Ureter (tissue), 1 donor: Measurements from ENCODE around the gene TP53BP1. TPM values are rescaled to one million over a fixed set of nuclear protein-coding genes. Genes with fewer than 3 reads are reported as not detected.
"Not testable (repeated sequence)": the region's sequence is repeated elsewhere in the genome, so short reads cannot be mapped to it uniquely, and the experiment has no call there.

Source experiments
- DNase-seq: peaks from one replicate; pipeline ENCODE4 v3.0.0-alpha.2; 2020; ENCODE audit warnings: low spot score
- total RNA-seq: library from RNA; stranded (reverse); gene quantifications from one replicate; pipeline ENCODE4 v1.2.4, GENCODE V29; 2023
- donor health status: DM: yes; HTN: yes; CAD: no.

TP53BP1 gene
- total RNA-seq, 1 donor from 2014 or later, result 73.0 TPM

DNA sequence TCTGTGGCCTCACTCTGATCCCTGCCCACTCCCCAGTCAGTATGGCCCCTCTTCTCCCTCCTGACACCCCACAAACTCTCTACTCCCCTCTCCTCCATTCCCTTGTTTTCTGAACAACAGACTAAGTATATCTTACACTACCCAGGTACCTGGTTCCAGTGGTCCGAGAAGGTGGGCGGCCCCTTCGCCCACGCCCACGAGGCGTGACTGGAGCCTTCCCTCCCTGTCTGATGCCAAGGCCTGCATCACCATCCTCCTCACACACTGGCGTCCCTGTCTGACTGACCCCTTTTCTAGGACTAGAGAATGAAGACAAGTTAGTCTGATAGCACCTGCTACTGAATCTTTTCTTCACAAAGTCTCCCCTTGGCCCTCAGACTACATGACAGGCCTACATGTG lies 72.1 kb downstream of the TP53BP1 start:
- DNase-seq, result no peak

DNA sequence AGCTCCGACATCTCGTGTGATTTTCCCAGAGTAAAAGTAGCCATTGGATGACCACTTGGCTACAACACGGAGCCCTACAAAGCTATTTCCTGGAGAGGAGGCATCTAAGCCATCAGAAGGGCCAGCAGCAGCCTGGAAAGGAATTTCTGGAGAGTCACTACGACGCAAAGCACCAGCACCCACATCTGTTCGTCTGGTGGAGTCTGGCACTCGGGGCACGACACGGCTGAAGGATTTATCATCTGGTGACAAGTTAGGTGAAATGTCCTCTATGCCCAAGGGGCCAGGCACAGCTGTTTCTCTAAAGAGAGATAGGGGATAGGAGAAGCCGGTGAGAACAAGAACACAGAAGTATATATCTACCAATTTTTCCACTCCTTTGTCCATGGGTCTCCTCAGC lies 72.5 kb downstream of the TP53BP1 start:
- no peak for DNase-seq

DNA sequence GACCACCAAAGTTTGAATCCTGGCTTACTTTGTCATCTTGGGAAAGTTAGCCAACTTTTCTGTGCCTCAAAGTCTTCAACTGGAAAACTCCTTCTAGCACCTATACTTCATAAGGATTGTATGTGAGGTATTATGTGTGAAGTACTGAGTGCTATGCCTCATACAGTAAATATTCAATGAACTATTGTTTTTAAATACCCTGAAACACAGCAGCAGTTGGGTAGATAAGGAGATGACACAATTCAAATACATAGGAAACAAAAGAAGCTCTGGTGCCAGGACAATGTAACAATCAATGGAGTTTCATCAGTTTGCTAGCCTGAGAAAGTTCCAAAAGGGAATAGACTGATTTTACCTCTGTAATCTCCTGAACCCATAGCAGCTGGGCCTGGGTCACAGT lies 78.8 kb downstream of the TP53BP1 start:
- no peak for DNase-seq

DNA sequence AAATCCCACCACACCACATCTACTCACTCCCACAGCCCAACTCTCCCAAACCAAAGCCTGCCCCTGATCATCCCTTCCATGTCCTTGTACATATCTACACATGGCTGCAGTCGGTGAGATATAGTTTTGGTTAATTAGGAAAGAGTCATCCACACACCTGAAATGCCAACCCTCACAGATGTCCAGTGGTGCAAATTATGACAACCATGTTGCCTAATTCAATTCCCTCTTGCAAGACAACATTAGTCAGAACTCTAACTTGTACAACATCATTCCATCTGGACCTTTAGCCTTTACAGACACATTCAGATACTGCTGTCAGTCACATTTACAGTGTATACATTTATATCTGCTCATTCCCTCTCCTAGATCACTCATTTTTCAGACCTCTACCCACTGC lies 80.9 kb downstream of the TP53BP1 start:
- no peak for DNase-seq

DNA sequence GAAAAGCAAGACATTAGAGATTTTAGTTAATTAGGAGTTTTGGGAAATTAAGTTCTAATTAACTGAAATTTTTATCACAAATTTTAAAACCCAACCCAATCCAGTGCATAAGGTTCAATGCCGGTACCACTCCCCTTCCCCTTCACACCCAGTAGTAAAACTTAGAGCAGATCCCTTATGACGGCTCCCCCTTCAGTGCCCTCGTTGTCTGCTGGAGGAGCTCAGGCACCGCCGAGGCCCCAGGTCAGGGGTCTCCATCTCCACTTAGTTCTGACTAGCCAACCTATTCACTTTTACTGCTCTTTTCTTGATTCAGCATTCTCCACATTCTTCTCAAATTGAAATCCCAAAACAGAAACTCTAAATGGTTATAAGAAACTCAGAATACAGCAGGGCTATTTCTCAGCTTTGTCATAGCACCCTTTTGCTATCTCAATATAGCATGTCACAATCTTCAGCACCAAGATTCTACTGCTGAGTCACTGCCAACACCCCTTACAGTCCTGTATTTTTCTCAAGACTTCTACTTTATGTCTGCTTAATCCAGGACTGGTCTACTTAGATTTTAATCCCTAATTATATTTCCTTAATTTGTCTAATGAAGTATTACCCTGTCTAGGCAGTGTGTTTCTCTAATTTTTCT lies 82.3 kb downstream of the TP53BP1 start:
- DNase-seq, result no peak

DNA sequence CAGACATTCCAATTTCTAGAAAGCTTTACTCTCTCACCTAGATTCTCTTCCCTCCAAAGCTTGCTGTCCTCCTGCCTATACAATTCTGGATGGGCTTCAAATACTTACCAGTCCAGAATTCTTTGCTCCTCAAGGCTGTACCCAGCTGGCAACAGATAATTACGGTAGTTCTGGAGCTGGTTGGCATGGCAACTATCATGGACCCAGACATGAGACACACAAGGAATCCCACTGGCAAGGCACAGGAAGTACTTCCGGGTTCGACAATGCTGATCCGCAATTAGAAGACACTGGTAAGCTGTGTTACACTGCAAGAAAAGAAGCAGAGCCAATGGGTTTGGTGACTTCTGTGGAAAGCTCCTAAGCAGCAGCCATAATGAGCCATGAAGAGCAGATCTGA lies 84.2 kb downstream of the TP53BP1 start:
- DNase-seq, result no peak

DNA sequence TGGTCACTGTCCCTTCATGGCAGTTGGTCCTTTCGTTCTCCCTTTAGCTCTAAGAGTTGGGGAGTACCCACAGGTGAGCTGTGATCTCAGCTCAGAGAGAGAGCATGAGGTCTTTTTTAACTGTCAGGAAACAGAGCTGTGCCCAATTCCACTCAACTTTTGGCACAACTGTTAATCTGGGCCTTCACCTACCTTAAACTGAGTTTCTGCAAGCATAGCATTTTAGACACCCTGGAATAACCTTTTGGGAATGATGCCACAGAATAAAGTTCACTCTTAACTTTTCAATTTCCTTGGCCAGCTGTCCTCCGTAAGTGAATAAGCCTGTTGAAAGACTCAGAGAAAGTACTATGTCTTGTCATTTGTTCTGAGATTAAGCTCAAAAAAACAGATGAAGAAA lies 86.1 kb downstream of the TP53BP1 start:
- DNase-seq, result no peak

DNA sequence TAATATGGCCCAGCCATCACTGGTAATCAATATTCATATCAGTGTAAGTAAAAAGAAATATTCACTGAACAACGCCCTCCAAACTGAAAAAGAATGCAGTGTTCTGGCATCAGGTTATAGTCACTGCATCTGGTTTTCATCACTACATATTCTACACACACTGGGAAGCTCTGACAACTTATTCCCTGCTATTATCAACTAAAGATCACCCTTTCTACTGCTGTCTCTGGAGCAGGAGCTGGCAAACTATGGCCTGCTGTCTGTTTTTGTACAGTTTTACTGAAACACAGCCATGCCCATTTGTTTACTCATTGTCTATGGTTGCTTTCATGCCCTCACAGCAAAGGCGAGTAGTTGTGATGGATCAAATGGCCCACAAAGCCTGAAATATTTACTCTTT lies 86.8 kb downstream of the TP53BP1 start:
- DNase-seq, result no peak

DNA sequence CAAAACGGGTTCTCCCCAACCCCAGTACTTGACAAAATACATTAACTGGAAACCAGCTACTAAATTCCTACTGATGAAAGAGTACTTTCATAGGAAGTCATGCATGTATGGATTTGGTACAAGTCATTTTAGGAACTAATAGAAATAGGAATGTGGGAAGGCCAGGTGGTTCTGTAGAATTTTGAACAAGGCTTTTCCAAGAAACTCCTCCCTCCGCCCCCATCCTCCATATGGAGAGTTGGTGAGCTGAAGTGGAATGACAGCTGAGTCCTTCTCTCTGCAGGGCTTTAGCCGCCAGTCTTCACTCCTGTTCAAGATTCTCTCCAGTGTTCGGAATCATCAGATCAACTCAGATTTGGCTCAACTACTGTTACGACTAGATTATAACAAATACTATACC lies 88.8 kb downstream of the TP53BP1 start:
- DNase-seq, result no peak

DNA sequence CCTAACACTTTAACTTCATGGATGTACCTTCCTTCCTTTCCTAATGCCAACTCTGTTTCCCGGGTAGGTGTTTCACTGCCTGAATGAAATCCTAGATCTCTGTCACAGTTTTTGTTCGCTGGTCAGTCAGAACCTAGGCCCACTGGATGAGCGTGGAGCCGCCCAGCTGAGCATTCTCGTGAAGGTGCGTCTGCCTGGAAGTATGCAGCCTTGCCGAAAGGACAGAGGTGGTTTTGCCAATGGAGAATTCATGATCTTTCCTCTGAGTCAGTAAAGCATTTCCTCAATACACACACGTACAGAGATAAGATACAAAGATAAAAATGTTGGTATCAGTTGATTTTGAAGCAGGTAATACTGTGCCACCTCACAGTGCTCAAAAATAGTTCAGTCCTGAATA lies 89.3 kb downstream of the TP53BP1 start:
- DNase-seq, result no peak

DNA sequence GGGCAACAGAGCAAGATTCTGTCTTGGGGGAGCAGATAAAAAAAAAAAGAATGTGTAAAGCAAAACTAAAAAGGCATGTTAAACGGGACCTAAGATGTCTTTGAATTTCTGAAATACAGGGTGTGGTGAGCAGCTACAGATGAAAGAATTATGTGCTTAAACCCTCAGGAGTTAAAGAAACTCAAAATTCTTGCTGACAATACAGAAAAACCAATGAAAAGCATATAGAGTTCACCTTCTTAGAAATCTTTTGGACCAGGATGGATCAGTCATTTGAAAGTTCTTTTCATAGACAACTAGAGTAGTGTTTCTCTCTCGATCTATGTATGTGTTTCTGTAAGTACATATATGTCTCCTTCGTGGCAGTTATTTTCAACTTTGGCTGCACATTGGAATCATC lies 90.7 kb downstream of the TP53BP1 start:
- DNase-seq, result no peak

DNA sequence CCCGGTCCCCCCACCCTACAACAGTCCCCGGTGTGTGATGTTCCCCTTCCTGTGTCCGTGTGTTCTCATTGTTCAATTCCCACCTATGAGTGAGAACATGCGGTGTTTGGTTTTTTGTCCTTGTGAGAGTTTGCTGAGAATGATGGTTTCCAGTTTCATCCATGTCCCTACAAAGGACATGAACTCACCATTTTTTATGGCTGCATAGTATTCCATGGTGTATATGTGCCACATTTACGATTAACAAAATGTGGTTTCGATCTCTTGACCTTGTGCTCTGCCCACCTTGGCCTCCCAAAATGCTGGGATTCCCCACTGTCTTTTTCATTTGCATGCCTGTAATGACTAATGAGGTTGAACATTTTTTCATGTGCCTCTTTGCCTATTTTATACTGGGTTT lies 99.4 kb downstream of the TP53BP1 start:
- not testable (repeated sequence) for DNase-seq

DNA sequence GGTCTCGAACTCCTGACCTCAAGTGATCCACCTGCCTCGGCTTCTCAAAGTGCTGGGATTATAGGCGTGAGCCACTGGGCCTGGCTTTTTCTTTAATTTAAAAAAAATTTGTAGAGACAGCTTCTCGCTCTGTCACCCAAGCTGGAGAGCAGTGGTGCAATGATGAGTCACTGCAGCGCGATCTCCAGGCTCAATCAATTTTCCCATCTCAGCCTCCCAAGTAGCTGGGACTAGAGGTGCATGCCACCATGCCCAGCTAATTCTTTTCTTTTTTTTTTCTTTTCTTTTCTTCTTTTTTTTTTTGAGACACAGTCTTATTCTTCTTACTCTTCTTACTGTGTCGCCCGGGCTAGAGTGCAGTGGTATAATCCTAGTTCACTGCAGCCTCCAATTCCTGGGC lies 102.2 kb downstream of the TP53BP1 start:
- no peak for DNase-seq

DNA sequence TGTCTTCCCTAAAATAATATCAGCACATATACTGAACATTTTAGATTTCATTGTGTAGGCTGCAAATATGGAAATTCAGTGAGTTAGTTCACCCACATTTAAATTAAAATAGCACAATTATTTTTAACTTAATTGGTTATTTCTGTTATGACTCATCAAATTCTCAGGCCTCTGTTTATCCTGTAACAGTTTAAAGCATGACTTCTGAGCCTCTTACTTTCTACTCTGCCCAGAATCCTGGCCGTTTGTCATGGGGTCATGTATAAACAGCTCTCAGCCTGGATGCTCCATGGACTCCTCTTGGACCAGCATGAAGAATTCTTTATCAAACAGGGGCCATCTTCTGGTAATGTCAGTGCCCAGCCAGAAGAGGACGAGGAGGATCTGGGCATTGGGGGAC lies 109.9 kb downstream of the TP53BP1 start:
- no peak for DNase-seq

DNA sequence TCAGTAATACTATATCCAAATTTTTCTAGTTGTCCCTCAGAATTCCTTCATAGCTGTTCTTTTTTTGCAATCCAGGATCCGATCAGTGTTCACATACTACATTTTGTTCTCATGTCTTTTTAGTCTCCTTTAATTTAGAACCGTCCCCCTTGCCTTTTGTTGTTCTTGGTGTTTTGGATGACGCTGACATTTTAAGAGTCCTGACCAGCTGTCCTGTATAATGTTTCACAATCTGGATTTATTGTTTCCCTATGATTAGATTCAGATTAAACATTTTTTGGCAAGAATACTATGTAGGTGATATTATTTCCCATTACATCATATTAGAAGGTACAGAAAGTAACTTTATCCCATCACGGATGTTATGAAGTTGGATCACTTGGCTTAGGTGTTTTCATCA lies 110.6 kb downstream of the TP53BP1 start:
- DNase-seq, result no peak

DNA sequence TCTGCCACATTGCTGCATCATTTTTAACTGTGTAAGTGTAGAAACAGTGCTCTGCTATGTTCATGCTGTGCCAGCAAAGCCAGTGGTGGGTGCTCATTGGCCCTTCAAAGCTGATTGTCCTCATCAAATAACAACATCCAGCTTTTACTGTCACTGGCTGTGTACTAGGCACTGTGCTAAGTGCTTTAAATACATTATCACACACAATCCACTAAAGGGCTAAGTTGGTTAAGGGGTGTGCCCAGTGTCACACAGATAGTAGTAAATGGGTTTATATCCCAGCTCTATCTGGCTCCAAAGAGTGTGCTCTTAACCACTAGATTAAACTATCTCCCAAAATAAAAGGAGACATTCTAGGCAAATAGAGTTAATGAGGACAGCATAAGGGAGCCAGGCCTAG lies 114.4 kb downstream of the TP53BP1 start:
- no peak for DNase-seq

DNA sequence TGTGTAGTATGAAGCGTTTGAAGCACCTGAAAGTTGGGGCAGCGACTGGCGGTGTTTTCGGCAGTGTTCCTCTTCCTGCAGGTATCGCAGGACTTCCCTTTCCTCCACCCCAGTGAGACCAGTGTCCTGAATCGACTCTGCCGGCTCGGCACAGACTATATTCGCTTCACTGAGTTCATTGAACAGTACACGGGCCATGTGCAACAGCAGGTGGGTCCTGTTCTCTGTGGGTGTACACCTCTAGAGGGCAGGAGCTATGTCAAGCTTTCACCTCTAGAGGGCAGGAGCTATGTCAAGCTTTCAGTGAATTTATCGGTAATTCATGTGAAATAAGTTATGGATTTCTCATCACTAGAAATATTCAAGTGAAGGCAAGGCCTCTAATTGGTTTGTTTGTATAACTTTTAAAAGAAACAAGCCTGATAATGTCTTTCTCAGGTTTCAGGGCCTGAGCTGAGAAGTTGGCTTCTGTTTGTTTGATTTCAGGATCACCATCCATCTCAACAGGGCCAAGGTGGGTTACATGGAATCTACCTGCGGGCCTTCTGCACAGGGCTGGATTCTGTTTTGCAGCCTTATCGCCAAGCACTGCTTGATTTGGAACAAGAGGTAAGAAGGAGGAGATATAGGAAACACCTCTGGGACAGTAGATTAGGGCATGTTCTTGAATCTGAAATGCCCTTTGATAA lies 116.8 kb downstream of the TP53BP1 start:
- DNase-seq, result no peak

DNA sequence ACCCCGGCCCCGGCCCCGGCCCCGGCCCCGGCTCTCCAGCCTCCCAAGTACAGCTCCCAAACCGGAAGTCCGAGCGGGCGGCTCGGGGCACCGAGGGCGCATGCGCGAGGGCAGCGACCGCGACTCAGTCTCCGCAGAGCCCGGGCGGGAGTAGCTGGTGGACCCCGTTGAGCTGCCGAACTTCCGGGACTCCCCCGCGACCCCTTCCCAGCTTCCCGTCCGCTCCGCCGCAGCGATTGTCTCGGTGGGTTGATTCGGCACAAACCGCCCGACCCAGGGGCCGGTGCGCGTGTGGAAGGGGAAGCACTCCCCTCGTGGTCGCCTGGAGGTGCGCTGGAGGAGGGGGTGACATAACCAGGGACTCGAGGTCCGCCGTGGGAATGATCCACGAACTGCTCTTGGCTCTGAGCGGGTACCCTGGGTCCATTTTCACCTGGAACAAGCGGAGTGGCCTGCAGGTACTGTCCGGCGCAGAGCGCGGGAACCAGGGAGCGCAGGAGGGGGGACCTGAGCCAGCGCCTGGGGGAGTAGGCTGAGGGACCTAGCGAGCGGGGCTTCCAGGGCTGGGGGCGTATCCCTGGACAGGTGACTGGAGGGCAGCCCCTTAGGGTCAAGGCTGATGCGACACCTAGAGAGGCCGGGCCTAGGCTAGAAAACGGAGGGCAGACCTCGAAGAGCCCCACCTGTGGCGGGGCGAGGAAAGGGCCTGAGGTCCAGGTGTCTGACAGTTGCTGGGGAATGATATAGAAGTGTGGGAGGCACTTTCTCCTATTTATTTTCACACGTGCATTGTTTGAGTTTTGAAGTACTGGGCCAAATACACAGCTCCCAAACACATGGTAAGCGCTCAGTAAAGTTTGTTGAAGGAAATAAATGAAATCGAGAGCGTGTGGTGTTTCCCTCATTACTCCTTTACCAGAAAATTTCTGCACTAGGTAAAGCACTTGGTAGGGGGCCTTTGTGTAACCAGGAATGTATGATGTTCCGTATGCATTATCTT lies 121.7 kb downstream of the TP53BP1 start, which contains the start of the genes TUBGCP4 and ZSCAN29:
TSS of gene TUBGCP4 (plus strand) at position 127 of the 1,000 bp plus-strand sequence. CDS start at position 381, 254 bp downstream.
TSS of gene ZSCAN29 (minus strand) at position 69 of the 1,000 bp plus-strand sequence. CDS start 1,130 bp downstream, outside the sequence.
- DNase-seq, result peak; percentile 84

DNA sequence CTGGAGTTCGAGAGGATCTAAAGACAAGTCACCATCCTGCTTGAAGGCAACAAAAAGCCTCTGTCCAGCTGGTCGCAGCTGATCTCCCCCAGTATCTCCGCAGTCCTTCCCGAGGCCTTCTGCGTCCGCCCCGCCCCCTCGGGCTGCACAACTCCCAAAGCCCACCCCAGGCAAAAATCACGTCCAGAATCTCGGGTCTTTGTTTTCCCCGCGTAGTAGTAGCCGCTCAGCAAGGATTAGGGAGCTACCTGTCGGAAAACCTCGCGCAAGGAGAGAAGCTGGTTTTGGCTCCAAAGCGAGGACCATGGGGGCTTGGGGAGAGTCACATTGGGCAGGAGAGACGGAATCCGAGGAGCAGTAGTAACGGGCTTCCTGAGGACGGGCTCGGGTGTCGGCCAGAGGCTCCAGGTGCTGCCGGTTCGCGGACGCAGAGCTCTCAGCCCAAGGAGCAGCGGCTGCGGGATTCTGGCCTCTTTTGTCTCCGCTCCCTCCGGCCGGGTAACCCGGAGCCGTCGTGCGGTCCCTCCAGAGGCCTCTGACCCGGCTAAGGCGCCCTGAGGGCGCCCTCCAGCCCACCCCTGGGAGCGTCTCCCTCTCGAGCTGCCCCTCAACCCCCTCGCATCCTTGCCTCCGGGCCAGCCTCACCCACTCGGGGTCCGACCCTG lies 122.5 kb downstream of the TP53BP1 start:
- DNase-seq, result no peak

DNA sequence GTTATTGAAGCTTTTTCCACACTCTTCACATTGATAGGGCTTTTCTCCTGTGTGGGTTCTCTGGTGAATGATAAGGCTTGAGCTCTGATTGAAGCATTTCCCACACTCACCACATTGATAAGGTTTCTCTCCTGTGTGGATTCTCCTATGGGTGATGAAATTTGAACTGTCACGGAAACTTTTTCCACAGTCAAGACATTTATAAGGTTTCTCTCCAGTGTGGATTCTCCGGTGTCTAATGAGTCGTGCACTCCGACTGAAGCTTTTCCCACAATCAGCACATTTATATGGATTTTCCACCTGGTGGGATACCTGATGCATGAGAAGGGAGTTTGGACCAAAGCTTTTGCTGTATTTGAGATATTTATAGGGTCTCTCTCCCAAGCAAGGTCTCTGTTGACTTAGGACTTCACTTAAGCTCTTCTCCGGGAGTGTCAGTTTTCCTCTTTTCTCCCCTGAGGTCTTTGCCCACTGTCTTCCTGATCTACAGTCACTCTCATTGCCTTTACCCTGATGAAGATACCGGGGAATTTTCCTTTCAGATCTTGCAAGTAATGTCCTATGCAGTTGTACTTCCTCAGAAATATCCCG lies 131.5 kb downstream of the TP53BP1 start:
- no peak for DNase-seq

DNA sequence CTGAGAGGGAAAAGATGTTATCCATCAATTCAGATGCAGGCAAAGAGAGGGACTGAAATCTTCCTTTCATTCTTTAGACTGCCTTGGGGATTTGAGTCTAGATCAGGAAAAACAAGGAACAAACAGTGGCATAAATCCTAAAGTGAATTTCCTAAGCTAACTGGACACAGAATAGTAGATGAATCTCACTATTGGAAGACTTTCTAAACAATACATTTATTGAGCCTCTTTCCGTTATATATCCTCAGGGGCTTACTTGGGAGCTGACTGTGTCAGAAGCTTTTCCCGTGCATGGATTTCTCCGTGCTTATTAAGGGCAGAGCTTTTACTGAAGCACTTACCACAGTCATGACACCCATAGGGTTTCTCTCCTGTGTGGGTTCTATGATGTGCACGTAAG lies 132.1 kb downstream of the TP53BP1 start:
- DNase-seq, result no peak
